ENCODE results near the gene KRTAP12-3. TPM values are rescaled to one million over a fixed set of nuclear protein-coding genes. Genes with fewer than 3 reads are reported as not detected.
A peak's percentile ranks its signal among the peaks of the same experiment; 100 is the strongest.

The KRTAP12-3 gene
- polyA plus RNA-seq, 3 donors, result not detected

GRCh38 chr21:44653656-44654575 lies 3.8 kb upstream of the KRTAP12-3 start:
- Mint-ChIP-seq H3K27me3 (ENCODE audit: low read depth in 3 of 3) (peaks cover 3 to 10% (median 9%) of the 10 kb centered on the region in 3 donors), H3K27ac (no peak overlapping the region), H3K36me3 (no peaks in the 10 kb centered on the region), H3K9me3 (peaks cover 29 to 53% (median 43%) of the 10 kb centered on the region in 7 donors), H3K4me3 (no peak overlapping the region), H3K4me1 (no peaks in the 10 kb centered on the region)
- no peak overlapping the region for H3K9ac ChIP-seq (ENCODE audit: insufficient read depth, low read length, poor library complexity, severe bottlenecking)
- H3K4me3 ChIP-seq (replicated peaks in 1 of 3; ENCODE audit: low read depth in 2 of 3, low read length in 3 of 3), result no peak overlapping the region
- no peak for DNase-seq
- H3K27me3 ChIP-seq (ENCODE audit: control insufficient read depth in 2 of 2, insufficient read depth in 2 of 2, low read length in 2 of 2), result no peaks in the 10 kb centered on the region
- H4K20me1 ChIP-seq (ENCODE audit: insufficient read depth, low read length), result no peaks in the 10 kb centered on the region
- no peaks in the 10 kb centered on the region for H3K4me1 ChIP-seq (ENCODE audit: control insufficient read depth in 1 of 2, insufficient read depth in 2 of 2, low read length in 2 of 2)
- no peak overlapping the region for H3K27ac ChIP-seq (ENCODE audit: low read depth in 1 of 2, low read length in 2 of 2)
- TF ChIP-seq, protein P1, sequence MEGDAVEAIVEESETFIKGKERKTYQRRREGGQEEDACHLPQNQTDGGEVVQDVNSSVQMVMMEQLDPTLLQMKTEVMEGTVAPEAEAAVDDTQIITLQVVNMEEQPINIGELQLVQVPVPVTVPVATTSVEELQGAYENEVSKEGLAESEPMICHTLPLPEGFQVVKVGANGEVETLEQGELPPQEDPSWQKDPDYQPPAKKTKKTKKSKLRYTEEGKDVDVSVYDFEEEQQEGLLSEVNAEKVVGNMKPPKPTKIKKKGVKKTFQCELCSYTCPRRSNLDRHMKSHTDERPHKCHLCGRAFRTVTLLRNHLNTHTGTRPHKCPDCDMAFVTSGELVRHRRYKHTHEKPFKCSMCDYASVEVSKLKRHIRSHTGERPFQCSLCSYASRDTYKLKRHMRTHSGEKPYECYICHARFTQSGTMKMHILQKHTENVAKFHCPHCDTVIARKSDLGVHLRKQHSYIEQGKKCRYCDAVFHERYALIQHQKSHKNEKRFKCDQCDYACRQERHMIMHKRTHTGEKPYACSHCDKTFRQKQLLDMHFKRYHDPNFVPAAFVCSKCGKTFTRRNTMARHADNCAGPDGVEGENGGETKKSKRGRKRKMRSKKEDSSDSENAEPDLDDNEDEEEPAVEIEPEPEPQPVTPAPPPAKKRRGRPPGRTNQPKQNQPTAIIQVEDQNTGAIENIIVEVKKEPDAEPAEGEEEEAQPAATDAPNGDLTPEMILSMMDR (IDR thresholded peaks at IDR 0.05), result no peak
- H2AFZ ChIP-seq (ENCODE audit: insufficient read depth, low read depth, low read length, poor library complexity, severe bottlenecking), result no peak overlapping the region
- whole genome bisulfite sequencing (ENCODE audit: insufficient coverage), result 97% methylated on average over 14 of the region's 17 CpGs
- H3K79me2 ChIP-seq (ENCODE audit: insufficient read depth, low read length), result no peaks in the 10 kb centered on the region
- no peaks in the 10 kb centered on the region for H3K36me3 ChIP-seq (replicated peaks in 1 of 2; ENCODE audit: control insufficient read depth in 1 of 2, insufficient read depth in 2 of 2, low read length in 2 of 2)
- intact Hi-C loops (cut with micrococcal nuclease), result no loop called here
- no peak overlapping the region for H3K4me2 ChIP-seq (replicated peaks; ENCODE audit: extremely low read depth, low read length, poor library complexity, severe bottlenecking)
- H3K9me3 ChIP-seq (replicated peaks in 1 of 2; ENCODE audit: control insufficient read depth in 1 of 2, insufficient read depth in 1 of 2, low read length in 2 of 2), result peaks cover 16 to 44% of the 10 kb centered on the region in 2 donors

DNA sequence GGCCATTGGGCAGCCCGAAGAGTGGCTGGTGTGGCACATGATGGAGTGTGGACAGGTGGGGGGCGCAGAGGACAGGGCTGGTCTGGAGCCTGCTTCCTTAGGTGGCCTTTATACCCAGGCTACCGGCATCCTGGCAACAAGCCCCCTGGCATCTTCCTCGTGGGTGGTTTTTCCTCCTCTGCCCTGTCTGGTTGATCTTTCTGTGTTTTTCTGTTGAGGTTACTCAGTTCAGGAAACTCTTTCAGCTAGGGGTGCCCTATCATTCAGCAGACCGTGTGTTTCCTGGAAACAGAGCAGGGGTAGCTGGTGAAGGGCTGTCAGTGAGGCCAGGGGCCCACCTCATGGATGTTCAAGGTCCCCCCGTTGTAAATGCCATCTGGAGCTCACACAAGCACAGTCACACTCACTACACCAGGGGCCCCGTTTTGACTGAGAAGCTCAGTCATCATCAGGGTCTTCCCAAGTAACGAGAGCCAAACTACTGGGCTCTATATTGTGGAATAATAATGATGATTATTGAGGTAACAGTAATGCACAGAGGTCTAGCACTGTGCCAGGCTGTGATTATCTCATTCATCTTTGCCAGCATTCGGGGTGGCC lies 3.1 kb upstream of the KRTAP12-3 start, which contains the start of gene KRTAP12-4:
TSS of gene KRTAP12-4 (minus strand) at position 84 of the 600 bp plus-strand sequence. CDS start at position 39, 45 bp downstream.
- H3K4me2 ChIP-seq (replicated peaks; ENCODE audit: extremely low read depth, low read length, poor library complexity, severe bottlenecking), result no peak within 1 kb of the TSS
- no peaks in the 10 kb centered on the region for H3K36me3 ChIP-seq (replicated peaks in 1 of 2; ENCODE audit: control insufficient read depth in 1 of 2, insufficient read depth in 2 of 2, low read length in 2 of 2)
- Mint-ChIP-seq H3K36me3 (no peaks in the 10 kb centered on the region), H3K27ac (peak within 1 kb of the TSS in 1 of 7 donors; percentile 65), H3K27me3 (ENCODE audit: low read depth in 3 of 3) (peaks cover 6 to 10% (median 8%) of the 10 kb centered on the region in 3 donors), H3K4me1 (no peaks in the 10 kb centered on the region), H3K4me3 (no peak within 1 kb of the TSS), H3K9me3 (peaks cover 29 to 54% (median 43%) of the 10 kb centered on the region in 7 donors)
- no peaks in the 10 kb centered on the region for H3K4me1 ChIP-seq (ENCODE audit: control insufficient read depth in 1 of 2, insufficient read depth in 2 of 2, low read length in 2 of 2)
- H3K27me3 ChIP-seq (ENCODE audit: control insufficient read depth in 2 of 2, insufficient read depth in 2 of 2, low read length in 2 of 2), result no peaks in the 10 kb centered on the region
- H3K79me2 ChIP-seq (ENCODE audit: insufficient read depth, low read length), result no peaks in the 10 kb centered on the region
- H3K9me3 ChIP-seq (replicated peaks in 1 of 2; ENCODE audit: control insufficient read depth in 1 of 2, insufficient read depth in 1 of 2, low read length in 2 of 2), result peaks cover 16 to 47% of the 10 kb centered on the region in 2 donors
- intact Hi-C loops (cut with micrococcal nuclease), result no loop called here
- TF ChIP-seq, protein P1 (IDR thresholded peaks at IDR 0.05), result no peak
- no peak within 1 kb of the TSS for H3K9ac ChIP-seq (ENCODE audit: insufficient read depth, low read length, poor library complexity, severe bottlenecking)
- no peak within 1 kb of the TSS for H3K27ac ChIP-seq (ENCODE audit: low read depth in 1 of 2, low read length in 2 of 2)
- no peak for DNase-seq
- H3K4me3 ChIP-seq (replicated peaks in 1 of 3; ENCODE audit: low read depth in 2 of 3, low read length in 3 of 3), result no peak within 1 kb of the TSS
- no peak within 1 kb of the TSS for H2AFZ ChIP-seq (ENCODE audit: insufficient read depth, low read depth, low read length, poor library complexity, severe bottlenecking)
- no peaks in the 10 kb centered on the region for H4K20me1 ChIP-seq (ENCODE audit: insufficient read depth, low read length)
- WGBS (ENCODE audit: insufficient coverage), result 100% methylated on average over 3 of the region's 9 CpGs
